OCI-LY1 (cell line): ENCODE results near the gene SCIN.

Experiments
- H2AFZ ChIP-seq: fragments of 200-600 bp; sonication (generic), shearing (Covaris generic); 2 replicates; pipeline ENCODE4 v1.6.0; 2014; ENCODE audit warnings: antibody characterized with exemption, mild to moderate bottlenecking, low read length
- H3F3A ChIP-seq: fragments of 200-600 bp; sonication (generic), shearing (Covaris generic); 2 replicates; pipeline ENCODE4 v1.6.0; 2014; ENCODE audit warnings: mild to moderate bottlenecking, antibody characterized with exemption, low read length, moderate library complexity; ENCODE audit not compliant: insufficient read depth
- H3K27ac ChIP-seq: fragments of 200-600 bp; sonication (generic); 2 replicates; pipeline ENCODE4 v1.5.1; 2014; ENCODE audit warnings: low read length, mixed run types, mild to moderate bottlenecking, low read depth; ENCODE audit not compliant: poor library complexity, severe bottlenecking
- H3K27me3 ChIP-seq: fragments of 200-600 bp; sonication (generic); 2 replicates; pipeline ENCODE4 v1.6.0; 2014; ENCODE audit warnings: antibody characterized with exemption, mild to moderate bottlenecking, low read length, moderate library complexity; ENCODE audit not compliant: insufficient read depth
- H3K36me3 ChIP-seq: fragments of 200-600 bp; sonication (generic); 2 replicates; pipeline ENCODE4 v1.6.1; 2014; ENCODE audit warnings: mild to moderate bottlenecking, antibody characterized with exemption, low read length, moderate library complexity, mixed read lengths; ENCODE audit not compliant: insufficient read depth
- H3K4me1 ChIP-seq: fragments of 200-600 bp; sonication (generic); 2 replicates; pipeline ENCODE4 v1.5.1; 2014; ENCODE audit warnings: mild to moderate bottlenecking, low read length, moderate library complexity; ENCODE audit not compliant: insufficient read depth, severe bottlenecking
- H3K4me2 ChIP-seq: fragments of 200-600 bp; sonication (generic), shearing (Covaris generic); 2 replicates; pipeline ENCODE4 v1.6.1; 2014; ENCODE audit warnings: low read length
- H3K4me3 ChIP-seq: fragments of 200-600 bp; sonication (generic); 2 replicates; pipeline ENCODE4 v1.5.1; 2014; ENCODE audit warnings: low read length, low read depth, mild to moderate bottlenecking, mixed read lengths; ENCODE audit not compliant: poor library complexity, severe bottlenecking
- H3K79me2 ChIP-seq: fragments of 200-600 bp; shearing (Covaris generic); 2 replicates; pipeline ENCODE4 v1.6.1; 2016; ENCODE audit warnings: mixed run types, low read length, mixed read lengths; ENCODE audit not compliant: insufficient read depth
- H3K9ac ChIP-seq: fragments of 200-600 bp; sonication (generic), shearing (Covaris generic); 2 replicates; pipeline ENCODE4 v1.6.1; 2014; ENCODE audit warnings: mild to moderate bottlenecking, low read length, mixed read lengths
- H3K9me2 ChIP-seq: fragments of 200-600 bp; sonication (generic), shearing (Covaris generic); 2 replicates; pipeline ENCODE4 v1.6.1; 2014; ENCODE audit warnings: low read depth, mild to moderate bottlenecking, low read length, mixed read lengths
- H3K9me3 ChIP-seq: fragments of 200-600 bp; shearing (Covaris generic); 2 replicates; pipeline ENCODE4 v1.6.1; 2014; ENCODE audit warnings: low read length, mixed read lengths
- H4K20me1 ChIP-seq: fragments of 200-600 bp; sonication (generic), shearing (Covaris generic); 2 replicates; pipeline ENCODE4 v1.6.0; 2016; ENCODE audit warnings: mild to moderate bottlenecking, low read length; ENCODE audit not compliant: insufficient read depth
- EZH2 ChIP-seq: fragments of 200-600 bp; sonication (generic), shearing (Covaris generic); IDR thresholded peaks from 2 replicates; pipeline ENCODE4 v1.8.0; 2017; ENCODE audit warnings: borderline replicate concordance, mixed run types, mild to moderate bottlenecking, antibody characterized with exemption, low read length, moderate library complexity, mixed read lengths
- TF ChIP-seq, protein P1 (sequence below): fragments of 200-600 bp; sonication (generic), shearing (Covaris generic); IDR thresholded peaks from 2 replicates; pipeline ENCODE4 v1.5.1; 2017; ENCODE audit warnings: mild to moderate bottlenecking, antibody characterized with exemption, low read length, moderate library complexity, mixed read lengths

The SCIN gene

DNA sequence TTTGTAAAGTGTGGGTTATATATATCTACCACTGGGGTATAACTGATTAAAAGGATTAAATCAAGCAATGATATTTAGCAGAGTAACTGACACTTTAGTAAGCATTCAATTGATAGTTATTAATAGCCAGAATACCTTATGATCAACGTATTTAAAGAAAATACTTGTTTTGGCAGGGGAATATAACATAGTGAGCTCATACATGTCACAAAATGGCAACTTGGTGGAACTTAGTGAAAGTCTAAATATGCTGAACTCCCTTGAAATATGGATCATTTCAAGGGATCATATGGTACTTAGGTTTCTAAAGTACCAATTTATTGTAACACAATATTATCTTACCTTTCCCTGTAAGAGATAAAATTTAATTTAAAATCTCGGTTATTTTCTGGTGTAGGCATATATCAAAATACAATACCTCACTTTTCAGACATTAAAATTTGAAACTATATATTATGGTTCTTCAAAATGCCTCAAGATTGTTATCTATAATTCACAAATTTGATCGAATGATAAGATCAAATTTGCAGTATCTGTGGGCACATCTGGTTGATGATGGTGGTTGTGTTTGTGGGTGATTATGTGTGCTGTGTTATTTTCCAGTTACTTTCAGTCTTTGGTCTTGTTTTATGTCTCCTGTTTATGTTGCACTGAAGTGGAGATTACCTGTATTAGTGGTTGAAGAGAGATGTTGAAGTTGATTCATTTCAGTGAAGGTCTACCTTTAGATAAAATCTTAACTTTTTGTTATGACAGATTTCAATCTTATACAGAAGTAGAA is 122.1 kb downstream of the SCIN start:
- no peak overlapping the region for H3K27ac ChIP-seq
- TF ChIP-seq, protein P1, sequence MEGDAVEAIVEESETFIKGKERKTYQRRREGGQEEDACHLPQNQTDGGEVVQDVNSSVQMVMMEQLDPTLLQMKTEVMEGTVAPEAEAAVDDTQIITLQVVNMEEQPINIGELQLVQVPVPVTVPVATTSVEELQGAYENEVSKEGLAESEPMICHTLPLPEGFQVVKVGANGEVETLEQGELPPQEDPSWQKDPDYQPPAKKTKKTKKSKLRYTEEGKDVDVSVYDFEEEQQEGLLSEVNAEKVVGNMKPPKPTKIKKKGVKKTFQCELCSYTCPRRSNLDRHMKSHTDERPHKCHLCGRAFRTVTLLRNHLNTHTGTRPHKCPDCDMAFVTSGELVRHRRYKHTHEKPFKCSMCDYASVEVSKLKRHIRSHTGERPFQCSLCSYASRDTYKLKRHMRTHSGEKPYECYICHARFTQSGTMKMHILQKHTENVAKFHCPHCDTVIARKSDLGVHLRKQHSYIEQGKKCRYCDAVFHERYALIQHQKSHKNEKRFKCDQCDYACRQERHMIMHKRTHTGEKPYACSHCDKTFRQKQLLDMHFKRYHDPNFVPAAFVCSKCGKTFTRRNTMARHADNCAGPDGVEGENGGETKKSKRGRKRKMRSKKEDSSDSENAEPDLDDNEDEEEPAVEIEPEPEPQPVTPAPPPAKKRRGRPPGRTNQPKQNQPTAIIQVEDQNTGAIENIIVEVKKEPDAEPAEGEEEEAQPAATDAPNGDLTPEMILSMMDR, result no peak
- no peak for TF ChIP-seq EZH2

DNA sequence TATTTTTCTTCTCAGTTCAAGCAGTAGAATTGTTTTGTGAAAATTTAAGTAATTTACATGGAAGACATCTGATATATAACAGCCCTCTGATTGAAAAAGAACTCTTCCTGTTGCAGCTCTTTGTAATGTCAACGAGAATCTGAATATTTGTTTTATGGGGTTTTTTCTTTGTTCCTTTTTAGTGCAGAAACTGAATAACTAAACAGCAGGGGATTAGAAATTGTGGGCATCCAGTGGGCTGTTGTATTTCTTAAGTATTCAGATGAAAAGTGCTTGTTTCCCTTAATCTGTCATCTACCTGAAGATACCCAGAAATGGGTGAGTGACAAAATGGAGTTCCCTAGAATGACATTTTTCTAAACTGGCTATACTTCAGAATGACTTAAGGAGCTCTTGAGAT is 124.3 kb downstream of the SCIN start:
- Histone ChIP-seq H2AFZ (no peak overlapping the region), H3K4me1 (no peaks in the 10 kb centered on the region), H3K27me3 (no peaks in the 10 kb centered on the region), H3K9ac (no peak overlapping the region), H3K27ac (no peak overlapping the region), H3K4me2 (no peak overlapping the region), H3K36me3 (no peaks in the 10 kb centered on the region), H4K20me1 (no peaks in the 10 kb centered on the region), H3K9me3 (no peaks in the 10 kb centered on the region), H3K9me2 (no peaks in the 10 kb centered on the region), H3F3A (no peaks in the 10 kb centered on the region), H3K4me3 (no peak overlapping the region), H3K79me2 (no peaks in the 10 kb centered on the region)
- no peak for TF ChIP-seq EZH2

More for the DNA sequence above, 122.1 kb downstream of the SCIN start:
- Histone ChIP-seq H3K4me1 (no peaks in the 10 kb centered on the region), H3K27me3 (no peaks in the 10 kb centered on the region), H3K9me2 (no peaks in the 10 kb centered on the region), H3F3A (no peaks in the 10 kb centered on the region), H4K20me1 (no peaks in the 10 kb centered on the region), H3K36me3 (no peaks in the 10 kb centered on the region), H2AFZ (no peak overlapping the region), H3K79me2 (no peaks in the 10 kb centered on the region), H3K9me3 (no peaks in the 10 kb centered on the region), H3K4me2 (no peak overlapping the region), H3K9ac (no peak overlapping the region), H3K4me3 (no peak overlapping the region)

DNA sequence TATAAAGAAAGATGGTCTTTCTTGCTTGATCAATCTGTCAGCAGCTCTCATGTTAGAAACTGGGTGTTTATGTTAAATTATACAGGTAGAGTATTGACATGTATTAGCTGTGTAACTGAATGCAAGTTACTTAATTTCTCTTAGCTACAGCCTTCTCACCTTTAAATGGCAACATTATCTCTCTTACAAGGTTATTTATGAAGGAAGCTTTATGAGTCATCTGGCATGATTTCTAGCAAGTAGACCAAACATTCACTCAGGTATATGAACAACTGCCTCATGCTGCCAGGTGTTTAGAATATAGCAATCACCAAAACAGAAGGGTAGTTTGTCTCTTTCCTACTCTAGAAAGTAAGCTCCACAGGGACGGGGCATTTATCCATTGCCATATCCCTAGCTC is 125.4 kb downstream of the SCIN start:
- H2AFZ ChIP-seq, result no peak overlapping the region
- no peaks in the 10 kb centered on the region for H3K4me1 ChIP-seq
- H3K4me2 ChIP-seq, result no peak overlapping the region
- H3K9ac ChIP-seq, result no peak overlapping the region
- H3K79me2 ChIP-seq, result no peaks in the 10 kb centered on the region
- TF ChIP-seq, protein P1, result no peak
- TF ChIP-seq EZH2, result no peak
- H3K4me3 ChIP-seq, result no peak overlapping the region
- H3K9me2 ChIP-seq, result no peaks in the 10 kb centered on the region
- no peaks in the 10 kb centered on the region for H3F3A ChIP-seq
- H3K36me3 ChIP-seq, result no peaks in the 10 kb centered on the region
- no peaks in the 10 kb centered on the region for H3K27me3 ChIP-seq
- H3K27ac ChIP-seq, result no peak overlapping the region
- H3K9me3 ChIP-seq, result no peaks in the 10 kb centered on the region
- no peaks in the 10 kb centered on the region for H4K20me1 ChIP-seq

DNA sequence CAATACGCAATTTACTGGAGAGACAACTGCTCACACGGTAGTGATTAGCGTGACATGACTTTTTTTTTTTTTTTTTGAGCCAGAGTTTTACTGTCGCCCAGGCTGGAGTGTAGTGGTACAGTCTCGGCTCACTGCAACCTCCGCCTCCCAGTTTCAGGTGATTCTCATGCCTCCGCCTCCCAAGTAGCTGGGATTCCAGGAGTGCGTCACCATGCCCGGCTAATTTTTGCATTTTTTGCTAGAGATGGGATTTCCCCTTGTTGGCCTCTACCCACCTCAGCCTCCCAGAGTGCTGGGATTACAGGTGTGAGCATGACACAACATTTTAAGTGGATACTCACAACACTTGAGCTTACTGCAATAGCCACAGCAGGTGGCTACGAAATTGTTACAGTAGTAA is 128.8 kb downstream of the SCIN start:
- Histone ChIP-seq H3K4me1 (no peaks in the 10 kb centered on the region), H3K4me2 (no peak overlapping the region), H3K4me3 (no peak overlapping the region), H3K9me3 (no peaks in the 10 kb centered on the region), H2AFZ (no peak overlapping the region), H3K9me2 (no peaks in the 10 kb centered on the region), H4K20me1 (no peaks in the 10 kb centered on the region), H3K27me3 (no peaks in the 10 kb centered on the region), H3K27ac (no peak overlapping the region), H3K9ac (no peak overlapping the region), H3K36me3 (no peaks in the 10 kb centered on the region), H3F3A (no peaks in the 10 kb centered on the region), H3K79me2 (no peaks in the 10 kb centered on the region)
- TF ChIP-seq EZH2, result no peak
- TF ChIP-seq, protein P1, result no peak
